HG03066 (cell line): ENCODE measurements around the gene PNPLA5.
"Not testable (repeated sequence)": the region's sequence is repeated elsewhere in the genome, so short reads cannot be mapped to it uniquely, and the experiment has no call there.

Experiments
- ATAC-seq: cut with Tn5 transposase; IDR thresholded peaks from one replicate; pipeline ENCODE4 v1.9.1; 2021; ENCODE audit warnings: low read depth; ENCODE audit not compliant: unreplicated experiment

The PNPLA5 gene, protein sequence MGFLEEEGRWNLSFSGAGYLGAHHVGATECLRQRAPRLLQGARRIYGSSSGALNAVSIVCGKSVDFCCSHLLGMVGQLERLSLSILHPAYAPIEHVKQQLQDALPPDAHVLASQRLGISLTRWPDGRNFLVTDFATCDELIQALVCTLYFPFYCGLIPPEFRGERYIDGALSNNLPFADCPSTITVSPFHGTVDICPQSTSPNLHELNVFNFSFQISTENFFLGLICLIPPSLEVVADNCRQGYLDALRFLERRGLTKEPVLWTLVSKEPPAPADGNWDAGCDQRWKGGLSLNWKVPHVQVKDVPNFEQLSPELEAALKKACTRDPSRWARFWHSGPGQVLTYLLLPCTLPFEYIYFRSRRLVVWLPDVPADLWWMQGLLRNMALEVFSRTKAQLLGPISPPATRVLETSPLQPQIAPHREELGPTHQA

DNA sequence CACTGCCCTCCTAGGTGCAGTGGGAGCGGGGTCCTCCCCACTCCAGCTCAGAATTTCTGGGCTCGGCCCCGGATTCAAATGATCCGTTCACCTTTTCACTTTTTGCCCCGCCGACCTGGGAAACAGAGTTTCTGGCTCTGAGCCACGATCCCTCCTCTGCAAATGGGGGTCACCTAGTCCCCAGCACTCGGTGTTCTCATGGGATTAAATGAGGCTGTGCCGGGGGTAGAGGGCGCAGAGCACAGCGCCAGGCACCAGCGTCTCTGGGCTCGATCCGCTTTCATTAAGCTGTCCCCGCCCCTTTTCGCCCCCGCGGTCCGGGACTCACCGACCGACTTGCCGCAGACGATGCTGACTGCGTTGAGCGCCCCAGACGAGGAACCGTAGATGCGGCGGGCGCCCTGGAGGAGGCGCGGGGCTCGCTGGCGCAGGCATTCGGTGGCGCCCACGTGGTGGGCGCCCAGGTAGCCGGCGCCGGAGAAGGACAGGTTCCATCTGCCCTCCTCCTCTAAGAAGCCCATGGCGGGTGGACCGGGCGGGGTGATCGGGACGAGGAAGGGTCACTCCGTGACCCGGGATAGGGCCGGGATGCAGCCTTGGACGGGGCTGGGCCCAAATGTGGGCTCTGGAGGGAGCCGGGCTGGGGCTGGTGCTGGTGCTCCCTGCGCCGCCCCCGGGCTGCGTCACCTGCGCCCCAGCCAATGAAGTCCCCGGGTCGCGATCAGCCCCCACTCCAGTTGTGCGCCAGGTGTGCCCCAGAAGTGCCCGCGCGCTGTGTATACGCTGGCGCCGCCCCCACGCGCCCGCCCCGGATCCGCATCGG is at the start of gene PNPLA5:
PNPLA5 (minus strand) TSS at position 654 of the 823 bp plus-strand sequence; CDS start at position 521, 133 bp downstream.
- no peak for ATAC-seq

DNA sequence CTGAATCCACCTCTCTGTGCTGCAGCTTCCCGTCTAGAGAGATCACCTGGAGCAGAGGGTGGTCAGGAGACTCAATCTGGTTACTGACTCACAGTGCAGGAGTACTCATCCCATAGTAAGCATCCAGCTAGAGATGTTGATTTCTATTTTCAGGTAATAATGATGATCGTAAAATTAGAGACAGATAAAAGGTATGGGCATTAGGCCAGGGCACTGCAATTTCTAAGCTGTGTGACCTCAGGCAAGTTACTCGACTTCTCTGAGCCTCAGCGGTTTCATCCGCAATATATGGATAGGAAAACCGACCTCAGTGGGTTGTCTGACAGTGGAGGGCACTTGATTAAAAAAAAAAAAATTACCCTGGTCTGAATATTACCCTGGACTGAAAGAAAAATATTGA is 49.6 kb upstream of the PNPLA5 start:
- ATAC-seq, result no peak

DNA sequence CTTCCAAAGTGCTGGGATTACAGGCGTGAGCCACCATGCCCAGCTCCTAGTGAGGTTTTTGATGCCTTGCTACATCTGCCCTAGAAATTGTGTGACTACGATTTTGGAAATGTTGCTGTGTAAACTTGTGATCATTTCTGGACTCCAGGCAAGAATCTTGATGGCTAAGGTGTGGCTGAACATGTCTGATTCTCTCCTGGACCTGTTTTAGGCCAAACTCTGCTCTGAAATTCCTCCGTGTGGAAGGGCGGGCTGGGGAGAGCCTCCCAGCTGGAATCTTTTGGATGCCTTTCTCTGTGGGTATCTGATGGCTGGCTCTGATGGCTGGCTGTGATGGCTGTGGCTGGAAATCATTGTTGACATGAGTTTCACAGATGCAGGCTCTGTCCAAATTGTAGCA is 40.0 kb upstream of the PNPLA5 start:
- no peak for ATAC-seq

DNA sequence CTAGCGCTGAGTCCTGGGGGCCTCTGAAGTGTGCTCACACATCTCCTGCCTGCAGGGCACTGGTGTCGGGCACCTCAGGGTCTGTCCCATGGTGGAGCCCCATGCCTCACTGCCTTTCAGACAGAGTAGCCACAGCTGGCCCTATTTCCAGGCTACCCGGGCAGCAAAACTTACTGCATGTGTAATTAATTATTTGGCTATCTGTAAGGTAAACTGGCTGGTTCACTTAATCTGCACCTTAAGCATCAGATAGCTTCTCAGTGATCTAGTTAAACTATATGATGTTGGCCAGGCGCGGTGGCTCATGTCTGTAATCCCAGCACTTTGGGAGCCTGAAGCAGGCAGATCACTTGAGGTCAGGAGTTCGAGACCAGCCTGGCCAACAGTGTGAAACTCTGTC is 37.1 kb upstream of the PNPLA5 start:
- ATAC-seq, result no peak

DNA sequence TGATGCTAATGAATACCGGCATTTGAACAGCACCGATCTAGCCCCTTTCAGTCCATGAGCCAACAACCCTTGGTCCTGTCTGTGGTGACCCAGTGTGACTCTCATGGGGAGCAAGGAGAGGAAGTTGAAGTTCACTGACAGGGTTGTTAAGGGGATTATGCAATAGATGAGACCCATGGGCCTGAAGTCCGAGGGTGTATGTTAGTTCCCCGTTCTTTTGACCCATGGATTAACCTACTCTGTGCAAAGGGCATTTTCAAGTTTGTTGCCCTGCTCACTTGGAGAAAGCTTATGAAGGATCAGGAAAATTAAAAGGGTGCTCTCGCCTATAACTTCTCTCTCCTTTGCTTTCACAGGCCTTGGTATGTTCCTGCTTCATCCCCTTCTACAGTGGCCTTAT is 36.7 kb upstream of the PNPLA5 start:
- ATAC-seq, result no peak

DNA sequence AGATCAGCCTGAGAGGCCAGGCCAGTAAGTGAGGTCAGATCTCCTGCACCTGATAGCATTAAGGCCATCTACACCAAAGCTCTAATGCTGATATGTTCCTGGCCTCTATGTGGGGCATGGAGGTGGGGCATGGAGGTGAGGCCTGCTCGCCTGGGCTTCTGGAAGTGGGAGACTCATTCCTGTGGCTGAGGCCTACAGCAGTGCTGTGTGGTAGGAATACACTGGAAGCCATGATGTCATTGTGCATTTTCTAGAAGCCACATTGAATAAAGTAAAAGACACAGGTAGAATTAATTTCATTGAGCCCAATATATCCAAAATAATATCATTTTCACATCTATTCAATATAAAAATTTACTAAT is 34.5 kb upstream of the PNPLA5 start:
- ATAC-seq, result no peak

DNA sequence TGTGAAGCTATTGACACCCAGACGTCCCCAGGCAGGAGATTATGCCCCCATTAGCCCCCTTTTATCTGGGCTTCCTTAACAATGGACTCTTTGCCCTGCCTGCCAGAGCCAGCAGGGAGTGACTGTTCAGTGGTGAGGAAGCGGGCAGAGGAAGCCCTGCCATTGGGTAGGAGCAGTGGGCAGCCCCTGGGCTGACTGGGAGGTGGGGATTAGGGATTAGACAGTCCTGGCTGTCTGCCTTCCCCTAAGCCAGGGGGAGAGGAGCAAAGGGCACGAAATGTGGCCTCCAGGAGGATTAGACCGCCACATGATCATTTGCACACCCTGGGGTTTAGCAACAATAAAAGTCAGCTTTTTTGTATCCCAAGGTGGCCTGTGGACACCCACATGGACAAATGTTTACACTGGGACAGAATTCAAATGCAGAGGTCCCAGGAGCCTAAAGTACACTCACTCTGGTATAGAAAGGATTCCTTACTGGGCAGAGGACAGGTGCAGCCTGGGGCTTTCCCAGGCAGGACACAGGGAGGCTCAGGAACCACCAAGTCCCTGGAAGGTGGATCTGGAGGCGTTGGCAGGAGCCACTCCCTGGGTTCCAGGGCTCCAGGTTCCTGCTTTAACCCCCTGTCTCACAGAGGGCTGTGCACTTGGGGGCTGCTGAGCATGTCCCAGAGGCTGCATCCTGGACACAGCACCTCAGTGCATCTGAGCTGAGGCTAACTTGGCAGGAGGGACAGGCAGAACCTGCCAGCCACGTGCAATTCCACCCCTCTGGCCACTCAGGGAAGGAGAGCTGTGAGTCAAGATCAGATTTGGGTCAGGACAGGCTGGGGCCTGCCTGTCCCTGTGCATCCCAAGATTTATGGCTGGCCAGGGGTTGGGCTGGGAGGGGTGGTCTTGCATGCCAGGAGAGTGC is 33.9 kb upstream of the PNPLA5 start:
- no peak for ATAC-seq

DNA sequence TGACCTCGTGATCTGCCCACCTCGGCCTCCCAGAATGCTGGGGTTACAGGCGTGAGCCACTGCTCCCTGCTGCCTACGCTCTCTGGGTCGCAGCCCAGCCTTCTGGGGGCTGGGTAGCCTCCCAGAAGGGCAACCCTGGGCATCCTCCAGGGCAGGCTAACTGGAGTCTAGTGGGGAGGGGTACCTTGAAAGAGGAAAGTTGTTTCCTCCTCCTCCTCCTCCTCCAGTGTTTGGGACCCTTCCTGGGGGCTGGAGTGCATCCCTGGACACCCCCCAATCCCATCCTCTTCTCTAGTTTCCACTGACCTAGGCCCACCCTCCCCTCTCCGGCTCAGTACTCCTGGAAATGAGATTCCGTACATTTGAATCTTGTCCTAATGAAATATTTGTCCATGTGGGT is 33.1 kb upstream of the PNPLA5 start:
- ATAC-seq, result no peak

DNA sequence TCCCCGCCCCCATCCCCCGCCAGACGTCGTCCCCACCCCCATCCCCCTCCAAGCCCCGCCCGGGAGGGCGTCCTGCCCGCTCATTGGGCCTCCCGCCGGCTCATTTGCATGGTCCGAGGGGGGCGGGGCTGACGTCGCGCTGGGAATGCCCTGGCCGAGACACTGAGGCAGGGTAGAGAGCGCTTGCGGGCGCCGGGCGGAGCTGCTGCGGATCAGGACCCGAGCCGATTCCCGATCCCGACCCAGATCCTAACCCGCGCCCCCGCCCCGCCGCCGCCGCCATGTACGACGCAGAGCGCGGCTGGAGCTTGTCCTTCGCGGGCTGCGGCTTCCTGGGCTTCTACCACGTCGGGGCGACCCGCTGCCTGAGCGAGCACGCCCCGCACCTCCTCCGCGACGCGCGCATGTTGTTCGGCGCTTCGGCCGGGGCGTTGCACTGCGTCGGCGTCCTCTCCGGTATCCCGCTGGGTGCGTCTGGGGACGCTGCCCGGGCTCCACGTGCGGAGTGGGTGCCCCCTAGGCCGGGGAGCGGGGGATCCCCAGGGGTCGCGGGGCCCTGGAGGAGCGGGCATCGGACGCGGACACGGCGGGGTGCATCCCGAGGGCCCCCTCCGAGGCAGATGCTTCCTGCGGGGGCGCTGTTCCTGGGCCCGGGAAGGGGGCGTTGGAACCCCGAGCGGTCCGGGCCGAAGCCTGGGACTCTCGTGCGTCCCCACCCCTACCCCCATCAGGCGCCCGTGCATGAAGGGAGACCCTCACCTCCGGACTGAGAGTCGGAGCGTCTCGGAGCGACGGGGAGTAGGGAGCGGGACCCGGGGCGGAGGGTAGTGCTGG is 32.0 kb upstream of the PNPLA5 start, which contains the start of gene PNPLA3:
PNPLA3 (plus strand) TSS at position 175 of the 834 bp plus-strand sequence; CDS start at position 282, 107 bp downstream.
- ATAC-seq, result no peak

DNA sequence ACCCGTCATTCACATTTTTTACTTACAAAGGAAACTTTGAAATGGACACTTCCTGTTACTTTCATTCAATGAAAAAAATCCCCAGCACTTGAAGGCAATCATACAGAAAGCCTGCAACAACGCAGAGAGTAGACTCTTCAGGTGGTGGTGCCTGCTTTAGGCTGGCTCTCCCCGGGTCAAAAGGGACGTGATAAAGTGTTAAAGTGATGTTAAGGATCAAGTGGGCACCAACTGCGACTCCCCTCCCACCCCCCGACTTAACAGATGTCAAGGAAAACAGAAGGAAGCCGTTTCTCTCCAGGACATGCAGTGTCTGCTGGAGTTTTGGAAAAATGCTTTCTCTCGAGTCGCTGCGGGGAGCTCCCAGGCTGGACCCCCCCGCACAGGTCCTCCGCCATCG is 31.4 kb upstream of the PNPLA5 start:
- no peak for ATAC-seq

DNA sequence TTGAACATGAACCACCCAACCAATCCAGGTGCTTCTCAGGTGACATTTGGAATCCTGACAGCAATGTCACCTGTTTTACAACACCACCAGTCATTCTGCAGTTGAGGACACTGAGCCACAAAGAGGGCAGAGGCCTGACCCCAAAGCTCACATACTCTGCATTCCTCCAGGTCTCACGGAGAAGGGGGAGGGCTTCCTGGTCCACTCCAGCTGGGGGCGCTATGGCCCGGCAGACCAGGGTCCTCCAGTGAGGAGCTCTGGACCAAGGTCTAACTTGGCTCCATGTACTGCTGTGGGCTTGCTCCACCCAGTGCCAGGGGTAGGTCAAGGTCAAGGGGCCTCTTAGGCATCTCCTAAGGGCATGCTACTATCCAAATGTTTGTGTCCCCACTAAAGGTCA is 30.3 kb upstream of the PNPLA5 start:
- ATAC-seq, result no peak

DNA sequence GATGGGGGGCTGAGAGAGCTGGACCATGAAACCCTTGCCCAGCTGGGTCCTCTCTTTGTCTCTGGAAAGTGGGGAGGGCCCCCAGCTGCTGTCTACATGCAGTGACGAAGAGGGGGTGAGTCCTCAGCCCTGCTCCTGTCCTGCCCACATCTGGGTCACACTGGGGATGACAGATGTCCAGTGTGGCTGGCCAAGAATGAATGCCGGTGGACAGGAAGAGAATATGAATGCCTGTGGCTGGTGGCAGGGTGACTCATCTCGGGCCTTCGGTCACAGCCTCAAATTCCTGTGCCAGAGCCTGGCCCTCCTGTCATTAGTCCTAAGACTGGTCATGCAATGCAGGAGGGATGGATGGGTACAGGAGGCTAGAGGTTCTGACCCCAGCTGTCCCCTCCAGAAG is 29.6 kb upstream of the PNPLA5 start:
- ATAC-seq, result no peak

DNA sequence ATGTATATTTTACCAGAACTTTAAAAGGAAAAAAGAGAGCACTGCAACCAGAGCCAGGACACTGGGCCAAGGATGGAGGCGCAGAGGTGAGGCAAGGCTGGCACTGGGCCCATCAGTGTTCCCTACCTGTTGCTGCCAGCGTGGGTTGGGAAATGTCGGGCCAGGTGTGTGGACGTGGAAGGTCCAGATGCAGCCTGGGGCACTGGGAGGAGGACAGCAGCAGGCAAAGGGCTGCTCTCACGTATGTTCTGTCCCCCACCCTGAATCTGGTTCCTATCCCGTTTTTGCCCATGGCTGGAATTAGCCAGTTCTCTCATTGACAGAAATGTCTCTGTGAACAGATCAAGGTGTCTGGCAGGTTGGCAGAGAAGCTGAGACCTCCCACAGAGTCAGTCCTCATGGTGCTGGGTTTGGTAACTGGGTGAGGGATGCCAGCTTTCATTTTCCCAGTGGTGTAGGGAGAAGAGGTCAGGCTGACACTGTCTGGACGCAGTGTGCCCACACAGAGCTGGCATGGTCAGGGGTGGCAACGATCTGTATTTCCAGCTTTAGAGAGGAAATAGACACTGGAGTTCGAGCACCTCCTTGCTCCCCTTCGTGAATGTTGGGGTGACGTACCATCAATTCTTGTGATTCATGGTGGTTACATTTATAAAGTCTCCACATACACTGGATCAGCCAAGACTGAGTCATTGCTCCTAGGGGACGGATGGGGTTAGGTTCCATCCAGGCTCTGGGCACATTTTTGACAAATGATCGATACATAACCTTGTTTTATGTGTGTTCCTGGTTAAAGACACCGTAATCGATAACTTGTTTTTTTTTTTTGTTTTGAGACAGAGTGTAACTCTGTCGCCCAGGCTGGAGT is 27.5 kb upstream of the PNPLA5 start:
- ATAC-seq, result no peak

DNA sequence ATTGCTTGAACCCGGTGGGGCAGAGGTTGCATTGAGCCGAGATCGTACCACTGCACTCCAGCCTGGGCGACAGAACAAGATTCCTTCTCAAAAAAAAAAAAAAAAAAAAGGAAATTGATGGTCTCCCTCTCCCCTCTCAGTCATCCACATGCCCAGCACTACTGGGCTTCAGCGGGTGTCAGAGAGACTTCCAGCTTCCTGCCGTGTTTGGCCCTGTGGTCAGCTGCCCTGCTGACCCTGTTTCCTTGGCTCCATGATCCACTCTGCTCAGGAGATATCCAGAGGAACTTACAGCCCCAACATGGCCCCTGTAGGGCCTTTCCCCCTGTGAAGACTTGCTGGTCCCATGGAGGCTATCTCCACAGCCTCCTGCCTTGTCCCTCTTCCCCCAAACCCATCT is 25.7 kb upstream of the PNPLA5 start:
- no peak for ATAC-seq

DNA sequence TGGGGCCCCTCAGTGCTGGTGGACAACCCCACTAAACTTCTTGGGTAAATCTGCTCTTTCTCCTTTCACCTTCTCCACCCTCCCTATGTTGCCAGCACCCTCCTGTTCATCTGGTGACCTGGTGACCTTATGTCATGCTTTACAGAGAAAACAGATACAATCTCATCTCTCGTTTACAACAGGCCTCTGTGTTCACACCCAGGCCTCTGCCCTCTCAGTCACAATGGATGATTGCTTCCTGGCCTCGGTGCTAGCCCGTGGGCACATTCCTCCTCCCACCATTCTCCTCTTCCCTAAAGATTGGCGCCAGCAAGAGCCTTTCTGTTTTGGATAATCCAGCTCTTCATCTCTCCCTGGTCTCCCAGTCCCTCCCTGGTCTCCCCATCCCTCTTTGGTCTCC is 19.5 kb upstream of the PNPLA5 start:
- ATAC-seq, result no peak

DNA sequence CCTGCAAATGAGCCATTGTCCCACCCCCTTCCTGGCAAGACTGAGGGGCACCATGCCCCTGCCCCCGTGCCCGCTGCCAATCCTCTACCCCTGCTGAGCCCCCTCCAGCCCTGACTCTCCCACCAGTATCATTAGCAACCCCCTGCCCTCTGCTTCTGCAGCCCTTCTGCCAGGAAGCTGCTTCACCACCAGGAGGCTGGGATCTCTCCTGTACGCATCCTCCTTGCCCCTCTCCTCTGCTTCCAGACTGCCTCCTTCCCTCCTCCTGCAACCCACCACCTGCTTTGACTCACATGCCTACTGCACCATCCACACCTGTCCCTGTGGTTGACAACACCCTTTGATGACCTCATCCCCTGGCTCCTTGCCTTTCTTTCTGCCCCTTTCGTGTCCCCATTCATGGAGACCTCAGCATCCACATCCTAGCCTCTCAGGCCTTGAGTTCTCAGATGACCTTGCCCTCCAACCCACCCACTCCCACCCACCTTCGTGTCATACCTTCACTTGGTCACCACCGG is 18.4 kb upstream of the PNPLA5 start:
- ATAC-seq, result no peak

DNA sequence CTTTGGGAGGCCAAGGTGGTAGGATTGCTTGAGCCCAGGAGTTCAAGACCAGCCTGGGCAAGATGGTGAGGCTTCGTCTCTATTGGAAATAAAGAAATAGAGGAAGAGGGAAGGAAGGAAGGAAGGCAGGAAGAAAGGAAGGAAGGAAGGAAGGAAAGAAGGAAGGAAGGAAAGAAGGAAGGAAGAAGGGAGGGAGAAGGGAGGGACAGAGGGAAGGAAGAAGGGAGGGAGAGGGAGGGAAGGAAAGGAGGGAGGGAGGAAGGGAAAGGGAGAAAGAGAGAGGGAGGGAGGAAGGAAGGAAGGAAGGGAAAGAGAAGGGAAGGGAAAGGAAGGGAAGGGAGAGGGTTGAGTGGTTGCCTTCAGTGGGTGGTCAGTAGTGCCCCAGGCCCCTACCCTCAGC is 17.9 kb upstream of the PNPLA5 start:
- ATAC-seq, result no peak

DNA sequence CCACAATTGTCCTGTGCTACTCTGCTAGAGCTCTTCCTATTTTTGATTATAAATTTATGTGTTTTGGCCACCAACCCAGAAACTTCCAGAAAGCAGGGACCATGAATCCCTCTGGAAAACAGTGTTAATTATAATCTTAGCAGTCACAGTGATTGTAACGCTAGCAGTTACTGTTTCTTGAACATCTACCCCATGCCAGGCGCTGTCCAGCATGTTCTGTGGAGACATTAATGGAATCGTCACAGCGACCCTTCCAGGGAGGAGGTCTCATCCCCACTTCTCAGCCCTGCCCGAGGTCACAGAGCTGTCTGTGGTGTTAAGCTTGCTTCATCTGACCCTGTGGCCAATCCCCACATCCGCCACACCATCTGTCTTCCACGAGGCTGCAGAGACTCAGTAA is 13.9 kb upstream of the PNPLA5 start:
- ATAC-seq, result no peak

DNA sequence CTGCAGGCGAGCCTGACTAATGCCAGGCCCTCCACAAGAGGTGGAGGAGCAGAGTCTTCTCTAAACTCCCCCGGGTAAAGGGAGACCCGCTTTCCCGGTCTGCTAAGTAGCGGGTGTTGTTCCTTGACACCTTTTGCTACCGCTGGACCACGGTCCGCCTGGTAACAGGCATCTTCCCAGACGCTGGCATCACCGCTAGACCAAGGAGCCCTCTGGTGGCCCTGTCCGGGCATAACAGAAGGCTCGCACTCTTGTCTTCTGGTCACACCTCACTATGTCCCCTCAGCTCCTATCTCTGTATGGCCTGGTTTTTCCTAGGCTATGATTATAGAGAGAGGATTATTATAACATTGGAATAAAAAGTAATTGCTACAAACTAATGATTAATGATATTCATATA is 12.6 kb upstream of the PNPLA5 start:
- not testable (repeated sequence) for ATAC-seq
